GM19193 (cell line): ENCODE results near the gene TRIM66.

Experiments used
- POLR2A ChIP-seq: IDR thresholded peaks from 4 replicates; pipeline ENCODE4 v1.6.1; 2011; ENCODE audit not compliant: insufficient read depth, insufficient read length; ENCODE audit errors: extremely low read depth

The TRIM66 gene, protein sequence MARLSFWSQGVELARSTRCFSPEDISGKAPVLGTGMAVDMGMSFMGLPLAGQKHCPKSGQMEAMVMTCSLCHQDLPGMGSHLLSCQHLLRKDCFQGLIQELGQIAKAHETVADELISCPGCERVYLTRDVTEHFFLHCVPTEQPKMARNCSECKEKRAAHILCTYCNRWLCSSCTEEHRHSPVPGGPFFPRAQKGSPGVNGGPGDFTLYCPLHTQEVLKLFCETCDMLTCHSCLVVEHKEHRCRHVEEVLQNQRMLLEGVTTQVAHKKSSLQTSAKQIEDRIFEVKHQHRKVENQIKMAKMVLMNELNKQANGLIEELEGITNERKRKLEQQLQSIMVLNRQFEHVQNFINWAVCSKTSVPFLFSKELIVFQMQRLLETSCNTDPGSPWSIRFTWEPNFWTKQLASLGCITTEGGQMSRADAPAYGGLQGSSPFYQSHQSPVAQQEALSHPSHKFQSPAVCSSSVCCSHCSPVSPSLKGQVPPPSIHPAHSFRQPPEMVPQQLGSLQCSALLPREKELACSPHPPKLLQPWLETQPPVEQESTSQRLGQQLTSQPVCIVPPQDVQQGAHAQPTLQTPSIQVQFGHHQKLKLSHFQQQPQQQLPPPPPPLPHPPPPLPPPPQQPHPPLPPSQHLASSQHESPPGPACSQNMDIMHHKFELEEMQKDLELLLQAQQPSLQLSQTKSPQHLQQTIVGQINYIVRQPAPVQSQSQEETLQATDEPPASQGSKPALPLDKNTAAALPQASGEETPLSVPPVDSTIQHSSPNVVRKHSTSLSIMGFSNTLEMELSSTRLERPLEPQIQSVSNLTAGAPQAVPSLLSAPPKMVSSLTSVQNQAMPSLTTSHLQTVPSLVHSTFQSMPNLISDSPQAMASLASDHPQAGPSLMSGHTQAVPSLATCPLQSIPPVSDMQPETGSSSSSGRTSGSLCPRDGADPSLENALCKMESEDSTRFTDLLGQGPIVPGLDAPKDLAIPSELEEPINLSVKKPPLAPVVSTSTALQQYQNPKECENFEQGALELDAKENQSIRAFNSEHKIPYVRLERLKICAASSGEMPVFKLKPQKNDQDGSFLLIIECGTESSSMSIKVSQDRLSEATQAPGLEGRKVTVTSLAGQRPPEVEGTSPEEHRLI (N-terminal part only)

GRCh38 chr11:8682303-8683114, at the start of gene TRIM66, which contains the start of gene RPL27A:
TRIM66 (minus strand) TSS chr11:8682665; CDS start chr11:8672274, 10,391 bp downstream.
RPL27A (plus strand) TSS chr11:8682792; CDS start chr11:8682814, 22 bp downstream.
- TF ChIP-seq POLR2A, result peak; percentile 99

- no peak for TF ChIP-seq POLR2A
These were observed 49.3 kb upstream of the TRIM66 start for GRCh38 chr11:8731647-8732323.

- no peak for TF ChIP-seq POLR2A
These were observed 48.2 kb upstream of the TRIM66 start for GRCh38 chr11:8730697-8731020.

DNA sequence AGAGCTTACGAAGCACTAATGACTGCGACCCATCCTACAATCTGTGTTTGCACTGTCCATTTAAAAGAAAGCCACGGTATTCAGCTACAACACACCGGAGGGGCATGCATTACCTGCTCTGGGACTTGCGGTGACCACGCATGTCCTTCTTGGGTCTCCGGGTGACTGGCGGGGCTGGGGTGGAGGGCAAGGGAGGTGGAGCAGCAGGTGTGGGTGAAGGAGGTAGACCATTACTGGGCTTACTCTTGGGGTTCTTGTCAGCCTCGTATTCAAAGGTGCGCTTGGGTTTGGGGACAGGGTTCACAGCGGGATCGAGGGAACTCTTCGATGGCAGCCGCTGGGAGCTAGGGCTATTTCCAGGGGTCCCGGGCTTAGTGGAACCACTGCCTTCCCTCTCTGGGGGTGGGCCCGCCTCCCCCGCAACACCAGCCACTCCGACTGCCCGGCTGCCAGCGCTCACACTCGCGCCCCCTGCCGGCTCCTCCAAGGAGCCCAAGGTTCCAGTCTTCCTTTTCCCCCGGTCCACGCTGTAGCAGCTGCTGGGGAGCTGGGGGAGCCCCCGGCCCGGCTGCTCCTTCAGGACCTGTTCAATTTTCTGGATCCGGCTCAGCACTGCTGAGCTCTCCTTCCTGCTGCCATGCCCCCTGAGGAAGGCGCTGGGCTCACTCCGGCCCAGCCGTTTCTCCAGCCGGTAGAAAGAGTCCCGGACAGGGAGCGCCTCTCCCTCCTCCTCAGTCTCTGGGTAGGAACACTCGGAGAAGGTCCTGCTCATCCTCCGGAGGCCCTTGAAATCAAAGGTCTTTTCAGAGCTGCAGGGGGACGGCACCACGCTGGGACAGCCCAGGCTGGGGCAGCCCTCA, 47.6 kb upstream of the TRIM66 start:
- no peak for TF ChIP-seq POLR2A

DNA sequence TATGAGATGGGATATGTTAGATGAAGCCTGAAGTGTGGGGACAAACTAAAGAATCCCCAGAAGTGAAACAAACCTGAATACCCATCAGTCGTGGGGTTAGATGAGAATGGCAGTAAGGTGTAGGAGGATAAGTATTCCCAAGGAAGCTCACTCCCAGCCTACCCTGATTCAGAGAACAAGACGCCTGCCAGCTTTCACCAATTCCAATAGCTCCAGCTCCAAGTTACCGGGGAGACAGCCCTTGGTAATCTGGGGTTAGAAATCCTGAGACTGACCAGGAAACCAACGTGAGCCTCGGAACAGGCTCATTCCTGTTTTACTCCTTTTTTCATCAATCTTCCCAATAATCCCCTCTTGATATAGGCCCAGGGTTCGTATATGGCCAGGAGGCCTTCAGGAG, 46.6 kb upstream of the TRIM66 start:
- TF ChIP-seq POLR2A, result no peak

DNA sequence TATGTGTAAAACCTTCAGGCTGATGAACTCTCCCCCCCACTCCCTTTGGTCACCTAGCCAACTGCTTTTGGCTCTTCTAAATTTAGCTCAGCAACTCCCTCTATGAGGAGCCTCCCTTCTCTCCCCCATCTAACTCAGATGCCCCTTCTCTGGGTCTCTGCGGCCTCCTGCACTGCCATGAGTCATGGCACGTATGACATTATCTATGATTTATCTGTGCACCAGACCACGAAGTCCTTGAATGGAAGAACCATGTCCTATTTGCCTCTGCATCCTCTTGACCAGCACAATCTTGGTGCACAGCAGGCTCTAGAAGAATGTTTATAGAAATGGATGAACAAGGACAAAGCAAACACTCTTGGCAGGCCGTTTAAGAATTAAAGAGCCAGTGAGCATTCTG, 46.1 kb upstream of the TRIM66 start:
- TF ChIP-seq POLR2A, result no peak

DNA sequence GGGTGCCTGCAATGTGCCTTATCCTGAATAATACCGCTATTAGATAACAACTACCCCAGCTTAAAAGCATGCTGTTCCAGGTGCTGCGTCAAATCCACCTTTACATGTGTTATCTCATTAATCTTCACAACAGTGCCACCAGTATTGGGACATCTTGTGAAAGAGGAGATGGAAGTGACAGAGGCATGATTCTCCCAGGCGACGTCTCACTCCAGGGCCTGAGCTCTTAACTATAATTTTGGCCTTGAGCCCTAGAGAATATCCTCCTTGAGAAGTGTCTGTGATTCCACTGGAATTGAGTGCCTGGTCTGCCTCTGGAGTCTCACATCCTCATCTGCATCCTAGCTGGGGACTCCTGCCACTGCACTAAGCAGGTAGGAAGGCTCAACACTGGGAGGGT, 43.9 kb upstream of the TRIM66 start:
- TF ChIP-seq POLR2A, result no peak

GRCh38 chr11:8724682-8725081, 42.2 kb upstream of the TRIM66 start:
- TF ChIP-seq POLR2A, result no peak

- TF ChIP-seq POLR2A, result no peak
These were observed 41.2 kb upstream of the TRIM66 start for GRCh38 chr11:8723711-8724110.

GRCh38 chr11:8722809-8723208, 40.3 kb upstream of the TRIM66 start:
- no peak for TF ChIP-seq POLR2A

DNA sequence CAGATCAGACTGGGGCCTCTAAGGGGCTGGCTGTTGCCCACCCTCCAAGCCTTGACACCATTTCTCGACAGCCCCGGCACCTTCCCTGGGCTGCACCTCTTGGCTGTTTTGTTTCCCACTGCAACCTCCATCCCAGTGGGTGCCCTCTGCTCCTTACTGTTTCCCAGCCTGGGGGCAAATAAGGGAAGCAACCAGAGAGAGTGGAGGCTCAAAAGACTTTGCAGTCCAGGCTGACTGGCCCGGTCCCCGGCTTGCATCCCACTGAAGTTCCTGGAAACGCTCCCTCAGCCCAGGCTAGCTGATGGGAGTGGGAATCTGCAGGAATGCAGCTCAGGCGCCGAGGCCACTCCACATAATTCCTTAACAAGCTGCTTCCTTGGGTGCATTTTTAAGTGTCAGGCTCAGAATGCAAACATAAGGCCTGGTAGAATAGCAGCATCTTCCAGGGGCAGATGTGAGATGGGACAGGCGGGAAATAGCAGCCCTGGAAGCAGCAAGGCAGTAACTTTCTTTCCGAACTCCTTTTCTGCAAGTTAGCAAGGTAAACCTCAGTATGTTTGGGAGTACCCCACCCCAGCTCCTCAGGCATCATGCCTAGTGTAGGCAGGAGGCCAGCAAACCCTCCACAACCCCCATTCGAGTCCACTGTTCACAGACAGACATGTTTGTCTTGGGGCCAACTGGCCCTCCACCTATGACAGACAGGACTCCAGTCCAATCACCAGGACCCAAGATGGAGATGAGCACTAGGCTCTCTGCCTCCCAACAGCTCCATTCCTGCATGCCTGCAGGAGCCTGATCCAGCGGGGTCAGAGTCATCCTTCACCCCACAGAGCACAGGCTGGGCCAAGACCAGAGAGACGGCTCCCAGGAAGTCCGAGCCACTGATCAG, 39.4 kb upstream of the TRIM66 start:
- no peak for TF ChIP-seq POLR2A
